GM21717 (cell line): ENCODE results near the gene SPTLC2.
"Not testable (repeated sequence)": the region's sequence is repeated elsewhere in the genome, so short reads cannot be mapped to it uniquely, and the experiment has no call there.

Source experiments
- ATAC-seq: cut with Tn5 transposase; IDR thresholded peaks from one replicate; pipeline ENCODE4 v1.9.1; 2021; ENCODE audit warnings: mild to moderate bottlenecking, moderate library complexity; ENCODE audit not compliant: unreplicated experiment

SPTLC2 gene

DNA sequence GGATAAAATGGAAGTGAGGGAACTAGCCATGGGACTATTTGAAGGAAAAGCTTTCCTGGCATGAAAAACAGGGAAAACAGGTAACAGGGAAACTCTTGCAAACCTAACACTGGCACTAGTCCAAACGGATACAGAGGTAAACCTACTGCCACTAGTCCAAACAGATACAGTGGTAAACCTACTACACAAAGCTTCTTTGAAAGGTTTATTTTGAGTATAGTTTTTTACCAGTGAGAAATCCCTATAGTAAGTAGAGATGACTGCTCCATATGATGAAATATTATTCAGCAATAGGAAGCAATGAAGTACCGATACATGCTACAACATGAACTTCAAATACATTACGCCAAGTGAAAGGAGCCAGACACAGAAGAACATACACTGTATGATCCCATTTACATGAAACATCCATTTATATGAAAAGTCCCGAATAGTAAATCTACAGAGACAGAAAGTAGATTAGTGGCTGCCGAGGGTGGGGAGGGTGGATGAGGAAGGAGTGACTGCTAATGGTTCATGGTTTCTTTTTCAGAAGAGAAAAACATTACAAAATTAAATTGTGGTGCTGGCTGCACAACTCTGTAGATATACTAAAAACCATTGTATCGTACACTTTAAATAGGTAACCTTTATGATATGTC is 25.5 kb downstream of the SPTLC2 start:
- ATAC-seq: no peak

GRCh38 chr14:77589099-77589498 is 27.3 kb downstream of the SPTLC2 start:
- no peak for ATAC-seq

- not testable (repeated sequence) for ATAC-seq
Measured at GRCh38 chr14:77588411-77589025, 27.9 kb downstream of the SPTLC2 start.

DNA sequence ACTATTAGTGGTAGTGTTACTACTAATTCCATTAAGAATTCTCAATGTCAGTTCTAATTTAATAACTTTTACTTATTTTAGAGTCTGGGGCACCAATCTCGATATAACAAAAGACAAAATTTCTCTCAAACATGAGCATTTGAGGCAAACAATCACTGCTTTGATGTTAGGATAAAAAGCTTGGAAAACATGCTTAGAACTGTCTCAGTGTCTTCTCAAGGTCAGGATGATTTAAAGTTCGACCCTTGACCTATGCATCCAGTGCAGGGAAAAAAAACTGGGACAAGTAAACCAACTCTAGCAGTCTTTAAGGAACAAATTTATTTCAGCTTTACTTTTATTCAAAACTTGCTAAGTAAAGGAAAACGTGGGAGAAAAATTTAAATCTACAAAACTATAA is 31.1 kb downstream of the SPTLC2 start:
- ATAC-seq: no peak

DNA sequence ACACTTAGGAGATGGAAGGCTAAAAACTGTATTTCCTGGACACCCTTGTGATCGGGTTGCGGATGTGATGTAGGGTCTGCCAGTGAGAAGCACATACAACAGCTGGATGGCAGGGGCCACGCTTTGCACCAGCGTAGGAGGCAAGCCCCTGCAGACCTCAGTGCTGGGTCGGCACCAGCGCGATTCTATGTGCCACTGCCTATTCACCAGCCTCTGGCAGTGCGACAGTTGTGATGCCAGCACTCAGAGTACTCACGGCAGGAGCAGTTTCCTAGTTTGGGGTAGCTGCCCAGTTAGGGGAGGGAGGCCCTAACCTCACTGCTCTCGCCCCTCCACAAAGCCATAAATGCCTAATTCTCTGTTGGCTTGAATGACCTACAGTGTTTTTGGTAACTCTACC is 31.6 kb downstream of the SPTLC2 start:
- no peak for ATAC-seq

GRCh38 chr14:77583657-77584056 is 32.8 kb downstream of the SPTLC2 start:
- ATAC-seq: no peak

DNA sequence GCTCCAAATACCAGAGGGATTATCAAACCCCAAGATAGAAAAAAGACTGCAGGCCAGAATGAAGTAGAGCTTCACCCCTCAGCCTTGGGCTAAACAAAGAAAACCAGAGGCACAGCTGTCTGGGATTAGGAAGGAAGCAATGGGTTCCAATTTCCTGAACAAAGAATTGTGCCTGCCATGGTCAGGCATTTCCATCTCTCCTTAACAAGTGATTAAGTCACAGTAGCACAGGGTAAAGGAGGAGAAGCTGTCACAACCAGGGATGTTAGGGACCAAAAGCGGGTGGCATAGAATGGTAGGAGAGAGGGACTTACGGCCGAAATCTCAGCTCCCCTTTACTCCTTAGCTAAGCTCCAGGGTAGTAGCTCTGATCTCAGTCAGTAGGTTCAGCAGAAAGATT is 33.9 kb downstream of the SPTLC2 start:
- ATAC-seq: no peak

GRCh38 chr14:77580964-77581505 is 35.4 kb downstream of the SPTLC2 start:
- peak; percentile 87 for ATAC-seq

DNA sequence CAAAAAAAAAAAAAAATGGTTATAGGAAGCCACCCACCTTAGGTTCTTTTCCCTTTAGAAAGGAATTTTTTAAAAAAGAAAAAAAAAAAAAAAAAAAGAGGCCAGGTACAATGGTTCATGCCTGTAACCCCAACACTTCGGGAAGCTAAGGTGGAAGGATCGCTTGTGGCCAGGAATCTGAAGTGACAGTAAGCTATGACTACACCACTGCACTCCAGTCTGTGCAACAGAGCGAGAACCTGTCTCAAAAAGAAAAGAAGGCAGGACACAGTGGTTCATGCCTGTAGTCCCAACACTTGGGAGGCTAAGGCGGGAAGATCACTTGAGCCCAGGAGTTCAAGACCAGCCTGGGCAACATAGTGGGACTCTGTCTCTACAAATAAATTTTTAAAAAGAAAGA is 36.0 kb downstream of the SPTLC2 start:
- no peak for ATAC-seq

DNA sequence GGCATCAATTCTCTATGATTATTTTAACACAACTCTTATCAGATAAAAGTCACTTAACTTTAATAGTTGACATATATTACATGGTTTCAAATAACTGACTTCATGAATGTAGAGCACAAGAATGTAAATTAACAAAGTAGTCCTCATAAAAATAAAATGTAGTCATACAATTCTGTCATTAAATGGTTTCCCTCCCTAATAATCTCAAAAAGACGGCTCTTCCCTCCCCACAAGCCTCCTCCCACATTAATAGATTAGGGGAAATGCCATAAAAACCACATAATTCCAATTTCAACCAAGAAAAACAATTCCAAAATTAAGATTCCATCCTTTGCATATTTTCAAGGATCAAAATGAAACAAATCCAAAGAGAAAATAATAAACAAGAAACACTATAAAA is 36.7 kb downstream of the SPTLC2 start:
- ATAC-seq: no peak

- ATAC-seq: no peak
Measured at GRCh38 chr14:77579065-77579464, 37.4 kb downstream of the SPTLC2 start.

DNA sequence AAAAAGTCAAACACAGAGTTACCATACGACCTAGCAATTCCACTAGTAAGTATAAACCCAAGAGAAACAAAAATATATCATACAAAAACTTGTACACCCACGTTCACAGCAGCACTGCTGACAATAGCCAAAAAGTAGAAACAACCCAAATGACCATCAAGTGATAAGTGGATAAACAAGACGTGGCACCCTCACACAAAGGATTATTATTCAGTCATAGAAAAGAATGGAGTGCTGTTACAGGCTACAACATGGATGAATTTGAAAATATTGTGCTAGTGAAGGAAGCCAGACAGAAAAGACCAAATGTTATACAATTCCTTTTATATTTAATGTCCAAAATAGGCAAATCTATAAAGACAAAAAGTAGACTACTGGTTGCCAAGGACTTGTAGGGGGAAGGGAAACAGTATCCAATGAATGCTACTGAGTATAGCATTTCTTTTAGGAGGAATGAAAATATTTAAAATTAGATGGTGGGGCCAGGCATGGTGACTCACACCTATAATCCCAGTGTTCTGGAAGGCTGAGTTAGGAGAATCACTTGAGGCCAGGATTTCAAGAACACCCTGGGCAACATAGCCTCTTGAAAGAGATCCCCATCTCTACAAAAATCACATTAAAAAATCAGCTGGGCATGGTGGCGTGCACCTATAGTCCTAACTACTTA is 41.9 kb downstream of the SPTLC2 start:
- ATAC-seq: no peak

GRCh38 chr14:77573964-77574363 is 42.5 kb downstream of the SPTLC2 start:
- ATAC-seq: no peak

- ATAC-seq: no peak
Measured at GRCh38 chr14:77570706-77571268, 45.6 kb downstream of the SPTLC2 start.

DNA sequence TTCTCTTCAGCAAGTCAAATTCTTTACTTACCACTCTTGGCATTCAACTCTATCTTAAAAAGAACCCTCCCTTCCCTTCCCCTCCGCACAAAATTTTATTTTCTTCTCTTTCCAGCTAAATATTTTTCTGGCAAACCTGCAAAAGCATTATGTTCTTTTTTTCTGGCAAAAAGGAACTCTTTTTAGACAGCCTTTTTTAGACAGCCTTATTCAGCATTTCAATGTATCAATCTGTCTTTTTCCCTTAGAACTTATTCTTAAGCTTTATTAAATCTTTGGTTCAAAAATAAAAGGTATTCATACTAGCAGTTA is 50.5 kb downstream of the SPTLC2 start:
- ATAC-seq: no peak

GRCh38 chr14:77565289-77565993 is 51.0 kb downstream of the SPTLC2 start:
- no peak for ATAC-seq

DNA sequence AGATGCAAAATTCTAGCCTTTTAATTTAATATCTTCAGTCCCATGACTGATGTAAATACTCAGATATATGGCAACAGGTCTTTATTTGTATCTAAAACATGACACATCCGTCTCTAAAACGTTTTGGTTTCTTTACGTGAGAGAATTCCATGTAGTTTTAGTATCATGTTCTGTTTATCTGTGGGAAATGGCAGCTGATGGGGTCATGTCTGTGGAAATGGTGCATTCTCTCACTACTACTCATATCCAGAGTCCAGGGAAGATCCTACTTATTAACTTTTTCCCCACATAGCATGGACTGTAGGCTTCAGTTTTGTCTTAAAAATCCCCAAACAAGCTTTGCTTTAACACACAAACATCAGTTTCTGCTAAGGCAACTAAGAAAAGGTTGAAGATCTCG is 53.8 kb downstream of the SPTLC2 start:
- no peak for ATAC-seq

GRCh38 chr14:77561881-77562280 is 54.6 kb downstream of the SPTLC2 start:
- ATAC-seq: no peak

GRCh38 chr14:77559381-77559780 is 57.1 kb downstream of the SPTLC2 start:
- no peak for ATAC-seq

DNA sequence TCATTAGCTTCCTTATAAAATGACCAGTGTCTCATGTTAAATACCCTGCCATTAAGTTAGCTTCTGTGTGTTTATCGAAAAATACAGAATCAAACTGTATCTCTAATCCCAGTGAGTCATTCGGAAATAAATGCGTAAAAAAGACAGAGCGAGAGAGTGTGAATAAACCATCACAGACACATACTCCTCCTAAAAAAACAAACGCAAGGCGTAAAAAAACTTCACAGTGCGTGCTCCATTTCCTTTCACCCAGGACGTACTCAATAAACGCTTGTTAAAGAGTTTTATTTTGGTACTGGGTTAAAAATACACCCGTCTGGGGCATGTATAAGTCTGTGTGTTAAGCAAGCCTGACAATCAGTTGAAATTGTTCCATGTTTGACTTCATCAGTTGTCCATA is 59.0 kb downstream of the SPTLC2 start:
- no peak for ATAC-seq

- no peak for ATAC-seq
Measured at GRCh38 chr14:77556946-77557345, 59.5 kb downstream of the SPTLC2 start.
